ENCODE results near the gene CEACAM5.

- TF ChIP-seq CTCF (IDR thresholded peaks at IDR 0.05) (no peak), ZFX (IDR thresholded peaks at IDR 0.05; ENCODE audit: borderline replicate concordance) (no peak)
Observed at GRCh38 chr19:41688687-41689086, 19.7 kb upstream of the CEACAM5 start.

All from 22Rv1 (cell line).